Globus pallidus (tissue), 1 donor: ENCODE data around the gene PNPLA6.

Experiments used
- DNase-seq: peaks from one replicate; pipeline ENCODE4 v3.0.0-alpha.2; 2015; ENCODE audit warnings: low spot score

The PNPLA6 gene

DNA sequence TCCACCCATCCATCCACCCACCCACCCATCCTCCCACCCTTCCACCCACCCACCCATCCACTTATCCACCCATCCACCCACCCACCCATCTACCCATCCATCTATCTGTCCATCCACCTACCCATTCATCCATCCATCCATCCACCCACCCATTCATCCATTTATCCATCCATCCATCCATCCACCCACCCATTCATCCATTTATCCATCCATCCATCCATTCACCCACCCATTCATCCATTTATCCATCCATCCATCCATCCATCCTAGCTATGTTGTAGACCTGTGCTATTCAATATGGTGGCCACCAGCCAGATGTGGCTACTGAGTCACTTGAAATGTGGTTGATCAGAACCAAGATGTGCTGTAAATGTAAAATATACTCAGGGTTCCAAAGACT is 65.2 kb downstream of the PNPLA6 start:
- no peak for DNase-seq

DNA sequence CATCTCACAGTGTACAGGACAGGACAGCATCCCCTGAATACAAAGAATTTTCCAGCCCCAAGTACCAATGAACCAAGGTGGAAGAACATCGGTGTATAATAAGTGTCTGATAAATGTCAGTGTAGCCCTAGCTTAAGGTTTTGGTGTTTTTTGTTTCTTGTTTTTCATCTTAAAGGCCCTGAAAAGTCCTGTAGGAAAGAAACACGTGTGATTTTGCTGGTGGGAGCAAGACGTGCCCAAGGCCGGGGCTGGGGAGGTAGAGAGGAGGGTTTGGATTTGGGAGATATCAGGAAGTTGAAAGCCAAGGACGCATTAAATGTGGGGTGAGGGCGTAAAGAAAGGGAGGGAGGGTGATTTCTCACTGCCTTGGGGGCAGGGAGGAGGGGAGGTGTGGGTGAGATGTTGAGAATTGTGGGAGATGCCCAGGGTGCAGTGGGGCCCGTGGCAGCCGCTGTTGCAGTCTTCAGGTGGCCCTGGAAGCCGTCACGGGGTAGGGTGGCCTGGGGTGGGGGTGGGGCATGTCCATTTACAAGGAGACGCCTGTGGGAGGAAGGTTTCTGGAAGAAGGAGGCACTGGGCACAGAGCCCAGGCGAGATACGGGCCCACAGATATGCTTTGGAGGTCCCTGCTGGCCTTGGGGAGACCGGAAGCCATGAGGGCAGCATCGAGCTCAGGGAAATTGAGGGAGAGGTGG is 66.9 kb downstream of the PNPLA6 start:
- no peak for DNase-seq

DNA sequence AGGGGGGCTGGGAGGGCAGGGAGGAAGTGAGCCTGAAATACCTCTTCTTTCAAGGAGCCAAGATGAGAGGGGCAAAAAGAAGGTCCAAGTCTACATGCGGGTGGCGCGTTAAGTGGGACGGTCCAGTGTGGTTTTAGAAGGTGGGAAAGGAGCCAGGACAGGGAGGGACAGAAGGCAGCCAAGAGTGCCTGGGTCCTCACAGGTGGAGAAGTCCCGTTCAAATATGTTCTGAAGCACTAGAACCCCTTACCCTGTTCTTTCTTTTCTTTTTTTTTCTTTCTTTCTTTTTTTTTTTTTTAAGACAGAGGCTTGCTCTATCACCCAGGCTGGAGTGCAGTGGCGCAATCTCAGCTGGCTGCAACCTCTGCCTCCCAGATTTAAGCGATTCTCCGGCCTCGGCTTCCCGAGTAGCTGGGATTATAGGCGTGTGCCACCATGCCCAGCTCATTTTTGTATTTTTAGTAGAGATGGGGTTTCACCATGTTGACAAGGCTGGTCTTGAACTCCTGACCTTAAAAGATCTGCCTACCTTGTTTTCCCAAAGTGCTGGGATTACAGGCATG is 67.5 kb downstream of the PNPLA6 start:
- DNase-seq = no peak

DNA sequence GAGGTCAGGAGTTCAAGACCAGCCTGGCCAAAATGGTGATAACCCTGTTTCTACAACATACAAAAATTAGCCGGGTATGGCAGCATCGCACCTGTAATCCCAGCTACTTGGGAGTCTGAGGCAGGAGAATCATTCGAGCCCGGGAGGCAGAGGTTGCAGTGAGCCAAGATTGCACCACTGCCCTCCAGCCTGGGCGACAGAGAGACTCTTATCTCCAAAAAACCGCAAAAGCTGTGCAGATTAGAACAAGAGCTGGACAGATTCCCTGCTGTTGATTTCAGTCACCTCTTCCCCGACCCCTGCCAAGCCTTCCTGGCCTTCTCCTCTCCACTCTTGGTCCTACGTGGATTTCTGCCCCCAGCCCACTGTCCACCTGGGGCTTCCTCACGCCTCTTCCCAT is 68.4 kb downstream of the PNPLA6 start:
- DNase-seq = no peak

DNA sequence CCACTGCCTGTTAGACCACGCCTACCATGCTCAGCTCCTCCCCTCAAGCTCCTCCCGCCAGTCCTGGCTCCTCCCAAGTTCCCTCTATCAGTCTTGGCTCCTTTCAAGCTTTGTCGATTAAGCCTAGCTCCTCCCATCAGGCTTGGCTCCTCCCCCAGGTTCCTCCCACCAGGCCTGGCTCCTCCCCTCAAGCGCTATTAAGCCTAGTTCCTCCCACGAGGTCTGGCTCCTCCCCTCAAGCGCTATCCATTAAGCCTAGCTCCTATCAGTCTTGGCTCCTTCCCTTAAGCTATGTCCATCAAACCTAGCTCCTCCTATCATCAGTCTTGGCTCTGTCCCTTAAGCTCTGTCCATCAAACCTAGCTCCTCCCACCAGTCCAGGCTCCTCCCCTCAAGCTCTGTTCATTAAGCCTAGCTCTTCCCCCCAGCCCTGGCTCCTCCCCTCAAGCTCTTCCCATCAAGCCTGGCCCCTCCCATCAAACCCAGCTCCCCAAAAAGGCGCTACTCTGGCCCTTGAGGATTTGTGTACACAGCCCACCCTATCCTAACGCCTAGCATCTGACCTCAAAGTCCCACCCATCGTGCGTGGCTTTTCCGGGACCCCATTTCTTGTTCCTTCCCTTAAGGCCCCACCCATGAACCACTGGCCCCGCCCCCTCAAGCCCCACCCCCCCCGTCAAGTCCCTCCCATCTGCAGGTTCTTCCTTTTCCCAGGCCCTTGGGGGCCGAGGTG is 70.1 kb downstream of the PNPLA6 start:
- DNase-seq = no peak

DNA sequence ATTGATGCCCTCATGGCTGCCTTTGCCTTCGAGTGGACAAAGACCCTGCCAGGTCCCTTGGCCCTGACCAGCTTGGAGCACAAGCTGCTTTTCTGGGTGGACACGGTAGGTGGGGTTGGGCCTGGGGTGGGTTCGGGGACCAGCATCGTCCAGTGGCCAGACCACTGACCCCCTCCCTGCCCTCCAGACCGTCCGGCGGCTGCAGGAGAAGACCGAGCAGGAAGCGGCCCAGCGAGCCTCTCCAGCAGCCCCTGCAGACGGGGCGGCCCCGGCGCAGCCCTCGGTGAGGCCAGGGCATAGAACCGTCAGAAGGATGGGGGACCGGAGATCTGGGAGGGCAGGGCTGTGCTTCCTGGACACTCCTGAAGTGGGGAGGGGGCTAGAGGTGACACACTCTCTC is 70.8 kb downstream of the PNPLA6 start:
- no peak for DNase-seq

DNA sequence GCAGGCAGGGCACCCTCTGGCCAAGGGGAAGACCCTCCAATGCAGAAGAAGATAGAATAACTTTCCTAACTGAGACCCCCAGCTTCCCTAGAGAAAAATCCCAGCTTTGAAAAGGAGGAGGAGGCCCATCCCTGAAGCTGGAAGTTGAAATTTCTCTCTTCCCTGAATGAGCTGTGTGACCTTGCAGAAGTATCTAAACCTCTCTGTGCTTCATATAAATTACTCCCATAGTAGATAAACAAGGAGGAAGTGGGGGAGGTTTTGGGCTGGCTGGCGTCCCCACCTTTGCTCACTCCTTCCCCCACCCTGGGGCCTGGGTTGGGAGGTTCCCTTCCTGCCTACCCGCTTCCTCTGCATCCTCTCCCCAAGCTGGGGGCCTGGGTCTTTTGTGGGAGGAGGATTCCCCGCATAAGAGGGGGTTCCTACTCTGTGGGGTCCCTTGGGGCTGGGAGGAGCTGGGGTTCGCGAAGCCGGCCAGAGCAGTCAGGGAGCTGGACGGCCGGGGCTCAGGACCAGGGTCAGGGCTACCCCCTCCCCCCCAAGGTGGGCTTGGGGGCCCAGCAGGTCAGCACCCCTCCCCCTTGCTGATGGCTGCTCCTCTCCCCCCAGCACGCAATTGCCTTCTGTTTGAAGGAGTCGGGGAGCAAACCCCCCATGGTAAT is 71.8 kb downstream of the PNPLA6 start:
- DNase-seq = no peak

DNA sequence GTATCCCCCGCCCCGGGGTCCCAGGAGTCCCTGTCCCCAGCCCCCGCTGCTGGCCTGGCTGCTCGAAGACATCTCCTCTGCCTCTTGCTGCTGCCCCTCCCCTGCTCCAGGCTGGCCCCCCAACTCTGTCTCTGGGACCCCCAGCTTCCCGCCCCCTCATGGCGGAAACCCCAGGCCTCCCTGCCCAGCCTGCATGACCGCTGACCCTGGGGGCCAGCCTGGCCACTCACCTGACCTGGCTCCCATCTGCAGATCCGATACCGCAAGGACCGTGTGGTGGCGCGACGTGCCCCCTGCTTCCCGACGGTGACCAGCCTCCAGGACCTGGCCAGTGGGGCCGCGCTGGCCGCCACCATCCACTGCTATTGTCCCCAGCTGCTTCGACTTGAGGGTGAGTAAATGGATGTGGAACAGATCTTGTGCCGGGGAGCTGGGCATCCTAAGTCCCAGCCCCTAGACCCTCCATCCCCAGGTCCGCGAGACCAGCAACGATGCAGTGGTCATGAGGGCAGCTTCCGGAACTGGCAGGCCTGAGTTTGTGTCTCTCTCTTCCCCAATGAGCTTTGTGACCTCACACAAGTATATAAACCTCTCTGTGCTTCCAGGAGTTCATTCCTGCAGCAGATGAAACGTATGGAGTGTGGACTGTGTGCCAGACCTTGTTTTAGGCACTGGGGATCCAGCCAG is 72.5 kb downstream of the PNPLA6 start:
- DNase-seq = no peak

DNA sequence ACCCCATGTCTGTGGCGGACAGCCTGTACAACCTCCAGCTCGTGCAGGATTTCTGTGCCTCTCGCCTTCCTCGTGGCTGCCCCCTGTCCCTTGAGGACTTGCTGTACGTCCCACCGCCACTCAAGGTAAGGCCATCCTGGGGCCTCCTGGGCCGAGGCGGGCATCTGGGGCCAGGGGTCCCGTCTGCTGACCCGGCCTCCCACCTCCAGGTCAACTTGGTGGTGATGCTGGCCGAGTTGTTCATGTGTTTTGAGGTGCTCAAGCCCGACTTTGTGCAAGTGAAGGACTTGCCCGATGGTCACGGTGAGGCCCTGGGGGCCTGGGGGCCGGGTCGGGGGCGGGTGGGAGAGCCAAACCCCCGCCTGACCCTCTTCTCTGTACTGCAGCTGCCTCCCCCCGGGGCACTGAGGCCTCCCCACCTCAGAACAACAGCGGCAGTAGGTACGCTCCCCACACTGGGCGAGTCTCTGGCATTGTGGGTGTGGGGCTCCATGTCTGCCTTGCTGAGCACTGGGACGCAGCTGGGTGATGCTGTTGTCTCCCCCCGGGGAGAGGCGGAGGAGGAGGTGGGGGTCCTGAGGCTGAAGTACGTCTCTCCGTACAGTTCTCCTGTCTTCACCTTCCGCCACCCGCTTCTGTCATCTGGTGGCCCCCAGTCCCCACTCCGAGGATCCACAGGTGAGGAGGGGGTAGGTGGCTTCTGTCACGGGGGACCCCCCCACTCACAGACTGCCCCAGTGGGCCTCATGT is 75.1 kb downstream of the PNPLA6 start:
- DNase-seq = no peak
